GM23338 (cell line): ENCODE results near the gene RILP. TPM values are rescaled to one million over a fixed set of nuclear protein-coding genes. Genes with fewer than 3 reads are reported as not detected.
A peak's percentile ranks its signal among the peaks of the same experiment; 100 is the strongest.

Source experiments
- ATAC-seq: fragments of 200-7000 bp; cut with Tn5 transposase; 3 replicates; pipeline ENCODE4 v1.9.1; 2020
- DNase-seq: peaks from one replicate; pipeline ENCODE4 v3.0.0-alpha.2; 2015; ENCODE audit warnings: low spot score
- H2AFZ ChIP-seq: fragments of 200-600 bp; sonication (generic); 2 replicates; pipeline ENCODE4 v1.8.0; 2016; ENCODE audit warnings: antibody characterized with exemption, mild to moderate bottlenecking, moderate library complexity
- H3F3A ChIP-seq: fragments of 200-600 bp; sonication (generic); replicated peaks from 2 replicates; pipeline ENCODE4 v1.8.0; 2017; ENCODE audit warnings: antibody characterized with exemption, mixed run types, low read depth
- H3K27ac ChIP-seq: fragments of 200-600 bp; sonication (generic); 2 replicates; pipeline ENCODE4 v1.6.1; 2016; ENCODE audit warnings: low read depth
- H3K27me3 ChIP-seq: fragments of 200-600 bp; sonication (generic); 2 replicates; pipeline ENCODE4 v1.8.0; 2016; ENCODE audit warnings: mild to moderate bottlenecking, mixed run types, moderate library complexity; ENCODE audit not compliant: insufficient read depth
- H3K36me3 ChIP-seq: fragments of 200-600 bp; sonication (generic); 2 replicates; pipeline ENCODE4 v1.8.0; 2016; ENCODE audit warnings: mild to moderate bottlenecking; ENCODE audit not compliant: insufficient read depth
- H3K4me1 ChIP-seq: fragments of 200-600 bp; sonication (generic); 2 replicates; pipeline ENCODE4 v1.8.0; 2016; ENCODE audit warnings: mild to moderate bottlenecking, moderate library complexity; ENCODE audit not compliant: insufficient read depth
- H3K4me2 ChIP-seq: fragments of 200-600 bp; sonication (generic); 2 replicates; pipeline ENCODE4 v1.7.1; 2017; ENCODE audit warnings: mixed run types
- H3K4me3 ChIP-seq: fragments of 200-600 bp; sonication (generic); 2 replicates; pipeline ENCODE4 v1.6.1; 2016; ENCODE audit warnings: mixed run types
- H3K79me2 ChIP-seq: fragments of 200-600 bp; sonication (generic); replicated peaks from 2 replicates; pipeline ENCODE4 v1.8.0; 2017; ENCODE audit warnings: mild to moderate bottlenecking; ENCODE audit not compliant: insufficient read depth
- H3K9me2 ChIP-seq: fragments of 200-600 bp; sonication (generic); 2 replicates; pipeline ENCODE4 v1.8.0; 2017; ENCODE audit not compliant: insufficient read depth
- H4K20me1 ChIP-seq: fragments of 200-600 bp; sonication (generic); replicated peaks from 2 replicates; pipeline ENCODE4 v1.8.0; 2017; ENCODE audit warnings: mild to moderate bottlenecking; ENCODE audit not compliant: insufficient read depth
- H3K27ac Mint-ChIP-seq: 2 replicates; pipeline ENCODE4 v1.8.0; 2020; ENCODE audit warnings: inconsistent platforms, mild to moderate bottlenecking, moderate library complexity, mixed read lengths
- H3K27me3 Mint-ChIP-seq: 3 replicates; pipeline ENCODE4 v1.8.0; 2022; ENCODE audit warnings: low read depth, mild to moderate bottlenecking, moderate library complexity, mixed read lengths, inconsistent platforms; ENCODE audit not compliant: insufficient read depth, poor library complexity
- H3K36me3 Mint-ChIP-seq: 3 replicates; pipeline ENCODE4 v1.8.0; 2021; ENCODE audit warnings: low read depth, mild to moderate bottlenecking, inconsistent platforms, moderate library complexity, mixed read lengths
- H3K4me1 Mint-ChIP-seq: 3 replicates; pipeline ENCODE4 v1.8.0; 2020; ENCODE audit warnings: mild to moderate bottlenecking, inconsistent platforms, mixed read lengths
- H3K4me3 Mint-ChIP-seq: 3 replicates; pipeline ENCODE4 v1.8.0; 2021; ENCODE audit warnings: moderate library complexity, mild to moderate bottlenecking, inconsistent platforms, mixed read lengths
- H3K9me3 Mint-ChIP-seq: 3 replicates; pipeline ENCODE4 v1.8.0; 2020; ENCODE audit warnings: moderate library complexity, mild to moderate bottlenecking, inconsistent platforms, mixed read lengths
- CREB1 ChIP-seq: fragments of 250-450 bp; sonication (Bioruptor Pico); IDR thresholded peaks from 2 replicates; pipeline ENCODE4 v1.5.0; 2020; ENCODE audit warnings: low read depth, mild to moderate bottlenecking, moderate library complexity
- ETS1 ChIP-seq: IDR thresholded peaks from 2 replicates; pipeline ENCODE4 v1.6.1; 2016; ENCODE audit warnings: antibody characterized with exemption
- EZH2phosphoT487 ChIP-seq: fragments of 200-600 bp; sonication (generic); IDR thresholded peaks from one replicate; pipeline ENCODE4 v1.8.1; 2018; ENCODE audit warnings: antibody characterized with exemption; ENCODE audit not compliant: unreplicated experiment
- JUNB ChIP-seq: IDR thresholded peaks from one replicate; pipeline ENCODE4 v1.6.1; 2016; ENCODE audit warnings: antibody characterized with exemption; ENCODE audit not compliant: unreplicated experiment
- ZNF331 ChIP-seq: fragments of 250-450 bp; sonication (Bioruptor Pico); IDR thresholded peaks from 2 replicates; pipeline ENCODE4 v1.5.0; 2020; ENCODE audit warnings: low read depth, mild to moderate bottlenecking, moderate library complexity
- polyA plus RNA-seq: library from polyadenylated mRNA; unstranded; fragments of >200 nt; fragmentation: Nextera tagmentation; extraction: Ambion mirVana; gene quantifications from 2 replicates; pipeline ENCODE4 v1.2.1, GENCODE V29; 2016
- total RNA-seq: library from RNA; depleted of rRNA; stranded (reverse); fragments of >200 nt; shearing (Covaris generic); gene quantifications from 2 replicates; pipeline ENCODE4 v1.2.3, GENCODE V29; 2014
- TF ChIP-seq, protein P1 (sequence below): fragments of 250-450 bp; sonication (Bioruptor Pico); IDR thresholded peaks from 2 replicates; pipeline ENCODE4 v1.5.0; 2020; ENCODE audit warnings: mild to moderate bottlenecking, moderate library complexity
- TF ChIP-seq, protein P2 (sequence below): IDR thresholded peaks from one replicate; pipeline ENCODE4 v1.6.1; 2018; ENCODE audit warnings: antibody characterized with exemption; ENCODE audit not compliant: unreplicated experiment

RILP gene
- total and polyA plus RNA-seq, 2 experiments from 2014 or later = 9.2 to 10.8 TPM

GRCh38 chr17:1638171-1638590, 11.5 kb downstream of the RILP start:
- peaks cover 7% of the 10 kb centered on the region; the same call in 1 of the 2 replicates for H3F3A ChIP-seq
- DNase-seq = no peak
- H3K27me3 ChIP-seq = no peaks in the 10 kb centered on the region
- ATAC-seq = peak; percentile 14; the same call in 2 of the 3 replicates
- no peak overlapping the region for H3K4me3 ChIP-seq
- TF ChIP-seq EZH2phosphoT487 (no peak), ETS1 (no peak), ZNF331 (CRISPR knock-in tag) (no peak)
- H3K79me2 ChIP-seq = no peaks in the 10 kb centered on the region
- no peak overlapping the region for H3K27ac ChIP-seq
- no peak overlapping the region for H3K27ac Mint-ChIP-seq
- no peak overlapping the region for H3K4me2 ChIP-seq
- H3K9me2 ChIP-seq = peaks cover 3% of the 10 kb centered on the region; the same call in 1 of the 2 replicates
- H4K20me1 ChIP-seq = no peaks in the 10 kb centered on the region
- H3K4me1 Mint-ChIP-seq = peaks cover 18% of the 10 kb centered on the region
- H3K9me3 Mint-ChIP-seq = 0 out of 3 replicates have a peak, but pooled peaks cover 3% of the 10 kb centered on the region
- H3K27me3 Mint-ChIP-seq = peaks cover 6% of the 10 kb centered on the region
- no peaks in the 10 kb centered on the region for H3K36me3 ChIP-seq
- no peak overlapping the region for H3K4me3 Mint-ChIP-seq
- H3K4me1 ChIP-seq = peaks cover 3% of the 10 kb centered on the region; the same call in 1 of the 2 replicates
- peak overlapping the region; percentile 43; the same call in 1 of the 2 replicates for H2AFZ ChIP-seq
- peaks cover 2% of the 10 kb centered on the region; the same call in 1 of the 3 replicates for H3K36me3 Mint-ChIP-seq

GRCh38 chr17:1636732-1637285, 12.9 kb downstream of the RILP start:
- no peak overlapping the region for H3K4me3 Mint-ChIP-seq
- DNase-seq = no peak
- Histone ChIP-seq H3K27ac (no peak overlapping the region), H4K20me1 (no peaks in the 10 kb centered on the region), H3F3A (0 out of 2 replicates have a peak, but pooled peaks cover 3% of the 10 kb centered on the region), H3K79me2 (no peaks in the 10 kb centered on the region), H3K27me3 (no peaks in the 10 kb centered on the region), H3K36me3 (no peaks in the 10 kb centered on the region), H2AFZ (no peak overlapping the region), H3K4me2 (no peak overlapping the region), H3K4me3 (no peak overlapping the region), H3K4me1 (peaks cover 3% of the 10 kb centered on the region; the same call in 1 of the 2 replicates), H3K9me2 (no peaks in the 10 kb centered on the region)
- no peaks in the 10 kb centered on the region for H3K9me3 Mint-ChIP-seq
- H3K27me3 Mint-ChIP-seq = peaks cover 5% of the 10 kb centered on the region
- ATAC-seq = no peak
- H3K36me3 Mint-ChIP-seq = peaks cover 2% of the 10 kb centered on the region; the same call in 1 of the 3 replicates
- peaks cover 18% of the 10 kb centered on the region for H3K4me1 Mint-ChIP-seq
- no peak overlapping the region for H3K27ac Mint-ChIP-seq
- TF ChIP-seq ZNF331 (CRISPR knock-in tag) (no peak), CREB1 (CRISPR knock-in tag) (no peak), JUNB (no peak)
- TF ChIP-seq, protein P1, sequence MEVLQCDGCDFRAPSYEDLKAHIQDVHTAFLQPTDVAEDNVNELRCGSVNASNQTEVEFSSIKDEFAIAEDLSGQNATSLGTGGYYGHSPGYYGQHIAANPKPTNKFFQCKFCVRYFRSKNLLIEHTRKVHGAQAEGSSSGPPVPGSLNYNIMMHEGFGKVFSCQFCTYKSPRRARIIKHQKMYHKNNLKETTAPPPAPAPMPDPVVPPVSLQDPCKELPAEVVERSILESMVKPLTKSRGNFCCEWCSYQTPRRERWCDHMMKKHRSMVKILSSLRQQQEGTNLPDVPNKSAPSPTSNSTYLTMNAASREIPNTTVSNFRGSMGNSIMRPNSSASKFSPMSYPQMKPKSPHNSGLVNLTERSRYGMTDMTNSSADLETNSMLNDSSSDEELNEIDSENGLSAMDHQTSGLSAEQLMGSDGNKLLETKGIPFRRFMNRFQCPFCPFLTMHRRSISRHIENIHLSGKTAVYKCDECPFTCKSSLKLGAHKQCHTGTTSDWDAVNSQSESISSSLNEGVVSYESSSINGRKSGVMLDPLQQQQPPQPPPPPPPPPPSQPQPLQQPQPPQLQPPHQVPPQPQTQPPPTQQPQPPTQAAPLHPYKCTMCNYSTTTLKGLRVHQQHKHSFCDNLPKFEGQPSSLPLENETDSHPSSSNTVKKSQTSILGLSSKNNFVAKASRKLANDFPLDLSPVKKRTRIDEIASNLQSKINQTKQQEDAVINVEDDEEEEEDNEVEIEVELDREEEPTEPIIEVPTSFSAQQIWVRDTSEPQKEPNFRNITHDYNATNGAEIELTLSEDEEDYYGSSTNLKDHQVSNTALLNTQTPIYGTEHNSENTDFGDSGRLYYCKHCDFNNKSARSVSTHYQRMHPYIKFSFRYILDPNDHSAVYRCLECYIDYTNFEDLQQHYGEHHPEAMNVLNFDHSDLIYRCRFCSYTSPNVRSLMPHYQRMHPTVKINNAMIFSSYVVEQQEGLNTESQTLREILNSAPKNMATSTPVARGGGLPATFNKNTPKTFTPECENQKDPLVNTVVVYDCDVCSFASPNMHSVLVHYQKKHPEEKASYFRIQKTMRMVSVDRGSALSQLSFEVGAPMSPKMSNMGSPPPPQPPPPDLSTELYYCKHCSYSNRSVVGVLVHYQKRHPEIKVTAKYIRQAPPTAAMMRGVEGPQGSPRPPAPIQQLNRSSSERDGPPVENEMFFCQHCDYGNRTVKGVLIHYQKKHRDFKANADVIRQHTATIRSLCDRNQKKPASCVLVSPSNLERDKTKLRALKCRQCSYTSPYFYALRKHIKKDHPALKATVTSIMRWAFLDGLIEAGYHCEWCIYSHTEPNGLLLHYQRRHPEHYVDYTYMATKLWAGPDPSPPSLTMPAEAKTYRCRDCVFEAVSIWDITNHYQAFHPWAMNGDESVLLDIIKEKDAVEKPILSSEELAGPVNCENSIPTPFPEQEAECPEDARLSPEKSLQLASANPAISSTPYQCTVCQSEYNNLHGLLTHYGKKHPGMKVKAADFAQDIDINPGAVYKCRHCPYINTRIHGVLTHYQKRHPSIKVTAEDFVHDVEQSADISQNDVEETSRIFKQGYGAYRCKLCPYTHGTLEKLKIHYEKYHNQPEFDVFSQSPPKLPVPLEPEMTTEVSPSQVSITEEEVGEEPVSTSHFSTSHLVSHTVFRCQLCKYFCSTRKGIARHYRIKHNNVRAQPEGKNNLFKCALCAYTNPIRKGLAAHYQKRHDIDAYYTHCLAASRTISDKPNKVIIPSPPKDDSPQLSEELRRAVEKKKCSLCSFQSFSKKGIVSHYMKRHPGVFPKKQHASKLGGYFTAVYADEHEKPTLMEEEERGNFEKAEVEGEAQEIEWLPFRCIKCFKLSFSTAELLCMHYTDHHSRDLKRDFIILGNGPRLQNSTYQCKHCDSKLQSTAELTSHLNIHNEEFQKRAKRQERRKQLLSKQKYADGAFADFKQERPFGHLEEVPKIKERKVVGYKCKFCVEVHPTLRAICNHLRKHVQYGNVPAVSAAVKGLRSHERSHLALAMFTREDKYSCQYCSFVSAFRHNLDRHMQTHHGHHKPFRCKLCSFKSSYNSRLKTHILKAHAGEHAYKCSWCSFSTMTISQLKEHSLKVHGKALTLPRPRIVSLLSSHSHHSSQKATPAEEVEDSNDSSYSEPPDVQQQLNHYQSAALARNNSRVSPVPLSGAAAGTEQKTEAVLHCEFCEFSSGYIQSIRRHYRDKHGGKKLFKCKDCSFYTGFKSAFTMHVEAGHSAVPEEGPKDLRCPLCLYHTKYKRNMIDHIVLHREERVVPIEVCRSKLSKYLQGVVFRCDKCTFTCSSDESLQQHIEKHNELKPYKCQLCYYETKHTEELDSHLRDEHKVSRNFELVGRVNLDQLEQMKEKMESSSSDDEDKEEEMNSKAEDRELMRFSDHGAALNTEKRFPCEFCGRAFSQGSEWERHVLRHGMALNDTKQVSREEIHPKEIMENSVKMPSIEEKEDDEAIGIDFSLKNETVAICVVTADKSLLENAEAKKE (CRISPR knock-in tag) = no peak
- TF ChIP-seq, protein P2, sequence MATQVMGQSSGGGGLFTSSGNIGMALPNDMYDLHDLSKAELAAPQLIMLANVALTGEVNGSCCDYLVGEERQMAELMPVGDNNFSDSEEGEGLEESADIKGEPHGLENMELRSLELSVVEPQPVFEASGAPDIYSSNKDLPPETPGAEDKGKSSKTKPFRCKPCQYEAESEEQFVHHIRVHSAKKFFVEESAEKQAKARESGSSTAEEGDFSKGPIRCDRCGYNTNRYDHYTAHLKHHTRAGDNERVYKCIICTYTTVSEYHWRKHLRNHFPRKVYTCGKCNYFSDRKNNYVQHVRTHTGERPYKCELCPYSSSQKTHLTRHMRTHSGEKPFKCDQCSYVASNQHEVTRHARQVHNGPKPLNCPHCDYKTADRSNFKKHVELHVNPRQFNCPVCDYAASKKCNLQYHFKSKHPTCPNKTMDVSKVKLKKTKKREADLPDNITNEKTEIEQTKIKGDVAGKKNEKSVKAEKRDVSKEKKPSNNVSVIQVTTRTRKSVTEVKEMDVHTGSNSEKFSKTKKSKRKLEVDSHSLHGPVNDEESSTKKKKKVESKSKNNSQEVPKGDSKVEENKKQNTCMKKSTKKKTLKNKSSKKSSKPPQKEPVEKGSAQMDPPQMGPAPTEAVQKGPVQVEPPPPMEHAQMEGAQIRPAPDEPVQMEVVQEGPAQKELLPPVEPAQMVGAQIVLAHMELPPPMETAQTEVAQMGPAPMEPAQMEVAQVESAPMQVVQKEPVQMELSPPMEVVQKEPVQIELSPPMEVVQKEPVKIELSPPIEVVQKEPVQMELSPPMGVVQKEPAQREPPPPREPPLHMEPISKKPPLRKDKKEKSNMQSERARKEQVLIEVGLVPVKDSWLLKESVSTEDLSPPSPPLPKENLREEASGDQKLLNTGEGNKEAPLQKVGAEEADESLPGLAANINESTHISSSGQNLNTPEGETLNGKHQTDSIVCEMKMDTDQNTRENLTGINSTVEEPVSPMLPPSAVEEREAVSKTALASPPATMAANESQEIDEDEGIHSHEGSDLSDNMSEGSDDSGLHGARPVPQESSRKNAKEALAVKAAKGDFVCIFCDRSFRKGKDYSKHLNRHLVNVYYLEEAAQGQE = no peak
